Endothelial cell of umbilical vein (primary cell): ENCODE measurements around the gene DMAC1.

ENCODE experiments used
- EZH2 ChIP-seq: IDR thresholded peaks from 2 replicates; pipeline ENCODE4 v1.6.1; 2012; ENCODE audit warnings: borderline replicate concordance, low read depth, mild to moderate bottlenecking, moderate library complexity, low read length, inconsistent platforms; ENCODE audit not compliant: severe bottlenecking
- POLR2A ChIP-seq: IDR thresholded peaks from 2 replicates; pipeline ENCODE4 v1.6.1; 2012; ENCODE audit warnings: low read depth, mild to moderate bottlenecking, control low read depth, low read length
- TF ChIP-seq, protein P1 (sequence below), 2 donors: IDR thresholded peaks; 1 replicate in 1 of 2; 2 replicates in 1 of 2; pipeline ENCODE4 v1.5.1; 2011; ENCODE audit warnings: low read length in 2 of 2, mild to moderate bottlenecking in 2 of 2, moderate library complexity in 2 of 2, control low read depth in 1 of 2, inconsistent platforms in 1 of 2, low read depth in 1 of 2; ENCODE audit not compliant: insufficient read depth in 1 of 2; ENCODE audit errors: extremely low read depth in 1 of 2

DNA sequence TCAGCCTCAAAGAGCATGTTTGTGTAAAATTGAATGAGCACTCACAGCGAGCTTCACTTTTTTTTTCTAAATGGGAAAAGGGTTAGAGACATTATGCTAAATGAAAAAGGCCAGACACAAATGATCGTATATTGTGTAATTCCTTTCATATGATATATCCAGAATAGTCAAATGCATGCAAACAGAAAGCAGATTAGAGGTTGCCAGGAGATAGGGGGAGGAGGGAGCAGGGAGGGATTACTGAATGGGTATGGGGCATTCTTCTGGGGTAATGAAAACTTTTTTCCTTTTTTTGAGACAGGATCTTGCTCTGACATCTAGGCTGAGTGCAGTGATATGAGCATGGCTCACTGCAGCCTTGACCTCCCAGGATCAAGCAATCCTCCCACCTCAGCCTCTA lies 47.1 kb downstream of the DMAC1 start:
- TF ChIP-seq POLR2A (no peak), EZH2 (no peak)
- TF ChIP-seq, protein P1, sequence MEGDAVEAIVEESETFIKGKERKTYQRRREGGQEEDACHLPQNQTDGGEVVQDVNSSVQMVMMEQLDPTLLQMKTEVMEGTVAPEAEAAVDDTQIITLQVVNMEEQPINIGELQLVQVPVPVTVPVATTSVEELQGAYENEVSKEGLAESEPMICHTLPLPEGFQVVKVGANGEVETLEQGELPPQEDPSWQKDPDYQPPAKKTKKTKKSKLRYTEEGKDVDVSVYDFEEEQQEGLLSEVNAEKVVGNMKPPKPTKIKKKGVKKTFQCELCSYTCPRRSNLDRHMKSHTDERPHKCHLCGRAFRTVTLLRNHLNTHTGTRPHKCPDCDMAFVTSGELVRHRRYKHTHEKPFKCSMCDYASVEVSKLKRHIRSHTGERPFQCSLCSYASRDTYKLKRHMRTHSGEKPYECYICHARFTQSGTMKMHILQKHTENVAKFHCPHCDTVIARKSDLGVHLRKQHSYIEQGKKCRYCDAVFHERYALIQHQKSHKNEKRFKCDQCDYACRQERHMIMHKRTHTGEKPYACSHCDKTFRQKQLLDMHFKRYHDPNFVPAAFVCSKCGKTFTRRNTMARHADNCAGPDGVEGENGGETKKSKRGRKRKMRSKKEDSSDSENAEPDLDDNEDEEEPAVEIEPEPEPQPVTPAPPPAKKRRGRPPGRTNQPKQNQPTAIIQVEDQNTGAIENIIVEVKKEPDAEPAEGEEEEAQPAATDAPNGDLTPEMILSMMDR (IDR thresholded peaks at IDR 0.05; ENCODE audit: extremely low read depth in 1 of 2, insufficient read depth in 1 of 2, low read depth in 1 of 2, low read length in 2 of 2), result no peak
